HepG2 (cell line): ENCODE measurements around the gene NUP85. TPM values are rescaled to one million over a fixed set of nuclear protein-coding genes. Genes with fewer than 3 reads are reported as not detected.

ENCODE experiments used
- FIP1L1 ChIP-seq: fragments of 200-400 bp; formaldehyde crosslinking; IDR thresholded peaks from 2 replicates; pipeline ENCODE4 v1.6.1; 2018; ENCODE audit warnings: low read depth, mild to moderate bottlenecking, low read length, moderate library complexity, borderline replicate concordance; ENCODE audit not compliant: insufficient read depth
- GATAD2A ChIP-seq: IDR thresholded peaks from 2 replicates; pipeline ENCODE4 v1.6.1; 2016
- GZF1 ChIP-seq: sonication (generic); formaldehyde crosslinking; IDR thresholded peaks from 2 replicates; pipeline ENCODE4 v1.5.1; 2020; ENCODE audit warnings: mild to moderate bottlenecking, missing genetic modification reagents
- HMG20B ChIP-seq: conservative IDR thresholded peaks from 2 replicates; pipeline ENCODE4 v1.6.1; 2016; ENCODE audit warnings: missing genetic modification reagents, missing compliant biosample characterization
- NR2F1 ChIP-seq, 2 experiments: fragments of 450-650 bp in 1 of 2; formaldehyde crosslinking in 1 of 2; IDR thresholded peaks; 2 replicates each; pipeline versions ENCODE4 v1.5.0 to v1.6.1; 2016 to 2020; ENCODE audit warnings: mild to moderate bottlenecking in 1 of 2, missing compliant biosample characterization in 1 of 2, missing genetic modification reagents in 1 of 2, moderate library complexity in 1 of 2
- NR2F2 ChIP-seq: IDR thresholded peaks from 2 replicates; pipeline ENCODE4 v1.6.1; 2012; ENCODE audit warnings: low read depth, inconsistent platforms, borderline replicate concordance
- SMARCC2 ChIP-seq: fragments of 450-650 bp; IDR thresholded peaks from 2 replicates; pipeline ENCODE4 v1.6.1; 2017; ENCODE audit warnings: antibody characterized with exemption, mild to moderate bottlenecking
- SRSF9 ChIP-seq: fragments of 200-400 bp; formaldehyde crosslinking; IDR thresholded peaks from 2 replicates; pipeline ENCODE4 v1.6.1; 2018; ENCODE audit warnings: borderline replicate concordance, mild to moderate bottlenecking, low read depth, low read length; ENCODE audit not compliant: insufficient read depth, poor library complexity, severe bottlenecking
- TBP ChIP-seq: sonication (generic); formaldehyde crosslinking; IDR thresholded peaks from 2 replicates; pipeline ENCODE4 v1.5.0; 2020; ENCODE audit warnings: missing genetic modification reagents
- ZBTB1 ChIP-seq: sonication (generic); formaldehyde crosslinking; IDR thresholded peaks from 2 replicates; pipeline ENCODE4 v1.4.0; 2020; ENCODE audit warnings: missing genetic modification reagents, borderline replicate concordance
- ZC3H13 ChIP-seq: sonication (generic); formaldehyde crosslinking; IDR thresholded peaks from 2 replicates; pipeline ENCODE4 v1.8.1; 2023; ENCODE audit warnings: mild to moderate bottlenecking, missing genetic modification reagents, moderate library complexity
- ZMYM2 ChIP-seq: sonication (generic); formaldehyde crosslinking; IDR thresholded peaks from 2 replicates; pipeline ENCODE4 v1.8.0; 2022; ENCODE audit warnings: mild to moderate bottlenecking, missing genetic modification reagents
- ZNF17 ChIP-seq: sonication (generic); formaldehyde crosslinking; IDR thresholded peaks from 2 replicates; pipeline ENCODE4 v1.5.0; 2020; ENCODE audit warnings: mild to moderate bottlenecking, missing genetic modification reagents
- ZNF292 ChIP-seq: sonication (generic); formaldehyde crosslinking; IDR thresholded peaks from 2 replicates; pipeline ENCODE4 v1.8.1; 2022; ENCODE audit warnings: mild to moderate bottlenecking, low read depth, missing genetic modification reagents, borderline replicate concordance
- ZNF543 ChIP-seq: sonication (generic); formaldehyde crosslinking; IDR thresholded peaks from 2 replicates; pipeline ENCODE4 v1.4.0; 2020; ENCODE audit warnings: mild to moderate bottlenecking, missing genetic modification reagents
- ZNF547 ChIP-seq: sonication (generic); formaldehyde crosslinking; IDR thresholded peaks from 2 replicates; pipeline ENCODE4 v1.5.1; 2020; ENCODE audit warnings: mild to moderate bottlenecking, missing genetic modification reagents
- ZNF678 ChIP-seq: sonication (generic); formaldehyde crosslinking; IDR thresholded peaks from 2 replicates; pipeline ENCODE4 v1.4.0; 2020; ENCODE audit warnings: mild to moderate bottlenecking, missing genetic modification reagents
- ZNF746 ChIP-seq: sonication (generic); formaldehyde crosslinking; IDR thresholded peaks from 2 replicates; pipeline ENCODE4 v1.8.0; 2022; ENCODE audit warnings: mild to moderate bottlenecking, missing genetic modification reagents
- ZNF816 ChIP-seq: sonication (generic); formaldehyde crosslinking; IDR thresholded peaks from 2 replicates; pipeline ENCODE4 v1.8.0; 2022; ENCODE audit warnings: missing genetic modification reagents, mild to moderate bottlenecking, borderline replicate concordance
- polyA plus RNA-seq, 8 experiments: library from polyadenylated mRNA; depleted of rRNA in 3 of 8; stranded (reverse) in 7 of 8; unstranded in 1 of 8; fragments of >200 nt; fragmentation: Illumina TruSeq in 4 of 8; extraction: Trizol in 4 of 8; gene quantifications; 2 replicates each; pipeline versions ENCODE4 v1.2.1 to v1.2.3, GENCODE V29; 2011 to 2016; ENCODE audit warnings: low read depth in 4 of 8, missing spikeins in 1 of 8, mixed read lengths in 1 of 8; ENCODE audit not compliant: insufficient read depth in 1 of 8
- total RNA-seq, 5 experiments: library from RNA; depleted of rRNA; stranded (reverse); fragments of >200 nt; fragmentation: Illumina TruSeq; extraction: Trizol; gene quantifications; 2 replicates each; pipeline ENCODE4 v1.2.3, GENCODE V29; 2016; ENCODE audit warnings: low read depth in 1 of 5
- TF ChIP-seq, protein P1 (sequence below): sonication (generic); formaldehyde crosslinking; IDR thresholded peaks from 2 replicates; pipeline ENCODE4 v1.5.1; 2020; ENCODE audit warnings: mild to moderate bottlenecking, moderate library complexity, missing genetic modification reagents
- TF ChIP-seq, protein P2 (sequence below): sonication (generic); formaldehyde crosslinking; IDR thresholded peaks from 2 replicates; pipeline ENCODE4 v1.4.0; 2020; ENCODE audit warnings: missing genetic modification reagents
- TF ChIP-seq, protein P3 (sequence below): sonication (generic); formaldehyde crosslinking; IDR thresholded peaks from 2 replicates; pipeline ENCODE4 v1.5.0; 2020; ENCODE audit warnings: mild to moderate bottlenecking, low read depth, missing genetic modification reagents, borderline replicate concordance
- TF ChIP-seq, protein P4 (sequence below): IDR thresholded peaks from 2 replicates; pipeline ENCODE4 v1.6.1; 2016; ENCODE audit warnings: missing compliant biosample characterization, missing genetic modification reagents, borderline replicate concordance
- TF ChIP-seq, protein P5 (sequence below): IDR thresholded peaks from 2 replicates; pipeline ENCODE4 v1.6.1; 2016; ENCODE audit warnings: control low read depth
- TF ChIP-seq, protein P6 (sequence below): sonication (generic); formaldehyde crosslinking; IDR thresholded peaks from 2 replicates; pipeline ENCODE4 v1.5.0; 2020; ENCODE audit warnings: mild to moderate bottlenecking, missing genetic modification reagents

Gene NUP85
- total and polyA plus RNA-seq, 2 of the 13 experiments (the other 11 are each of a cell fraction or from before 2014, with no cell fraction given) = 89.1 to 124 TPM

DNA sequence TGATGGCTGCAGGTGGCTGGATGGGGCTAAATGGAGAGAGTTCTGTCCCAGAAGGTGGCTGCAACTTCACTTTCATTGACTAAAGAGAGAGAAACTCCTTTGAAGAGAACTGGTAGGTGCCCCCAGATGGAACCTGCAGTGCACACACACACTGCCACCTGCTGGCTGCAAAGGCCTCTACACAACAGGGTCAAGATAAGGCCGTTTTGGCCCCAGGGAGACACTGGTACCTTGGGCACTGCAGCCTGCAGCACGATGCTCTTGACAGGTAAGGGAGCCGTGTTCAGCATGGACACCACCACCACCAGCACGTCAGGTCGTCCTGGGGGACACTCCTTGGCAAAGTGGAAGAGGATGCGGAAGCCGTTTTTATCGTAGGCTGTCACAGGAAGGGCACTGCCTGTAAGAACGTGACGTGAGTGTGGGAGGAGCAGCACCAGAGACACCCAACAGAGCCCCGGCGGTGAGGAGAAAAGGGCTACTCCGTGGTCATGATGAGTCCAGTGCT, 33.3 kb downstream of the NUP85 start (continued):
- TF ChIP-seq, protein P1, sequence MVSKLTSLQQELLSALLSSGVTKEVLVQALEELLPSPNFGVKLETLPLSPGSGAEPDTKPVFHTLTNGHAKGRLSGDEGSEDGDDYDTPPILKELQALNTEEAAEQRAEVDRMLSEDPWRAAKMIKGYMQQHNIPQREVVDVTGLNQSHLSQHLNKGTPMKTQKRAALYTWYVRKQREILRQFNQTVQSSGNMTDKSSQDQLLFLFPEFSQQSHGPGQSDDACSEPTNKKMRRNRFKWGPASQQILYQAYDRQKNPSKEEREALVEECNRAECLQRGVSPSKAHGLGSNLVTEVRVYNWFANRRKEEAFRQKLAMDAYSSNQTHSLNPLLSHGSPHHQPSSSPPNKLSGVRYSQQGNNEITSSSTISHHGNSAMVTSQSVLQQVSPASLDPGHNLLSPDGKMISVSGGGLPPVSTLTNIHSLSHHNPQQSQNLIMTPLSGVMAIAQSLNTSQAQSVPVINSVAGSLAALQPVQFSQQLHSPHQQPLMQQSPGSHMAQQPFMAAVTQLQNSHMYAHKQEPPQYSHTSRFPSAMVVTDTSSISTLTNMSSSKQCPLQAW = no peak
- TF ChIP-seq ZC3H13 (CRISPR knock-in tag) = peak; percentile 79
- TF ChIP-seq NR2F2 = no peak
- TF ChIP-seq GZF1 (CRISPR knock-in tag) = no peak
- TF ChIP-seq, protein P2, sequence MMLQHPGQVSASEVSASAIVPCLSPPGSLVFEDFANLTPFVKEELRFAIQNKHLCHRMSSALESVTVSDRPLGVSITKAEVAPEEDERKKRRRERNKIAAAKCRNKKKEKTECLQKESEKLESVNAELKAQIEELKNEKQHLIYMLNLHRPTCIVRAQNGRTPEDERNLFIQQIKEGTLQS = no peak
- TF ChIP-seq GATAD2A = 0 out of 2 replicates have a peak, but pooled peaks have one; percentile 19
- TF ChIP-seq HMG20B (CRISPR knock-in tag) = no peak
- TF ChIP-seq, protein P3, sequence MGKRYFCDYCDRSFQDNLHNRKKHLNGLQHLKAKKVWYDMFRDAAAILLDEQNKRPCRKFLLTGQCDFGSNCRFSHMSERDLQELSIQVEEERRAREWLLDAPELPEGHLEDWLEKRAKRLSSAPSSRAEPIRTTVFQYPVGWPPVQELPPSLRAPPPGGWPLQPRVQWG (CRISPR knock-in tag) = no peak
- TF ChIP-seq, protein P4, sequence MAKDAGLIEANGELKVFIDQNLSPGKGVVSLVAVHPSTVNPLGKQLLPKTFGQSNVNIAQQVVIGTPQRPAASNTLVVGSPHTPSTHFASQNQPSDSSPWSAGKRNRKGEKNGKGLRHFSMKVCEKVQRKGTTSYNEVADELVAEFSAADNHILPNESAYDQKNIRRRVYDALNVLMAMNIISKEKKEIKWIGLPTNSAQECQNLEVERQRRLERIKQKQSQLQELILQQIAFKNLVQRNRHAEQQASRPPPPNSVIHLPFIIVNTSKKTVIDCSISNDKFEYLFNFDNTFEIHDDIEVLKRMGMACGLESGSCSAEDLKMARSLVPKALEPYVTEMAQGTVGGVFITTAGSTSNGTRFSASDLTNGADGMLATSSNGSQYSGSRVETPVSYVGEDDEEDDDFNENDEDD (CRISPR knock-in tag) = no peak
- no peak for TF ChIP-seq ZNF292
- no peak for TF ChIP-seq SRSF9
- no peak for TF ChIP-seq ZNF746 (CRISPR knock-in tag)
- TF ChIP-seq ZNF17 (CRISPR knock-in tag) = no peak
- no peak for TF ChIP-seq ZBTB1 (CRISPR knock-in tag)
- TF ChIP-seq ZNF543 (CRISPR knock-in tag) = no peak
- TF ChIP-seq ZNF547 (CRISPR knock-in tag) = no peak
- TF ChIP-seq, protein P5, sequence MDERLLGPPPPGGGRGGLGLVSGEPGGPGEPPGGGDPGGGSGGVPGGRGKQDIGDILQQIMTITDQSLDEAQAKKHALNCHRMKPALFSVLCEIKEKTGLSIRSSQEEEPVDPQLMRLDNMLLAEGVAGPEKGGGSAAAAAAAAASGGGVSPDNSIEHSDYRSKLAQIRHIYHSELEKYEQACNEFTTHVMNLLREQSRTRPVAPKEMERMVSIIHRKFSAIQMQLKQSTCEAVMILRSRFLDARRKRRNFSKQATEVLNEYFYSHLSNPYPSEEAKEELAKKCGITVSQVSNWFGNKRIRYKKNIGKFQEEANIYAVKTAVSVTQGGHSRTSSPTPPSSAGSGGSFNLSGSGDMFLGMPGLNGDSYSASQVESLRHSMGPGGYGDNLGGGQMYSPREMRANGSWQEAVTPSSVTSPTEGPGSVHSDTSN (CRISPR knock-in tag) = no peak
- no peak for TF ChIP-seq ZNF816
- TF ChIP-seq SMARCC2 = no peak
- no peak for TF ChIP-seq ZMYM2
- TF ChIP-seq NR2F1 (CRISPR knock-in tag; IDR thresholded peaks at IDR 0.05) = no peak
- no peak for TF ChIP-seq TBP (CRISPR knock-in tag)
- no peak for TF ChIP-seq ZNF678 (CRISPR knock-in tag)
- TF ChIP-seq, protein P6, sequence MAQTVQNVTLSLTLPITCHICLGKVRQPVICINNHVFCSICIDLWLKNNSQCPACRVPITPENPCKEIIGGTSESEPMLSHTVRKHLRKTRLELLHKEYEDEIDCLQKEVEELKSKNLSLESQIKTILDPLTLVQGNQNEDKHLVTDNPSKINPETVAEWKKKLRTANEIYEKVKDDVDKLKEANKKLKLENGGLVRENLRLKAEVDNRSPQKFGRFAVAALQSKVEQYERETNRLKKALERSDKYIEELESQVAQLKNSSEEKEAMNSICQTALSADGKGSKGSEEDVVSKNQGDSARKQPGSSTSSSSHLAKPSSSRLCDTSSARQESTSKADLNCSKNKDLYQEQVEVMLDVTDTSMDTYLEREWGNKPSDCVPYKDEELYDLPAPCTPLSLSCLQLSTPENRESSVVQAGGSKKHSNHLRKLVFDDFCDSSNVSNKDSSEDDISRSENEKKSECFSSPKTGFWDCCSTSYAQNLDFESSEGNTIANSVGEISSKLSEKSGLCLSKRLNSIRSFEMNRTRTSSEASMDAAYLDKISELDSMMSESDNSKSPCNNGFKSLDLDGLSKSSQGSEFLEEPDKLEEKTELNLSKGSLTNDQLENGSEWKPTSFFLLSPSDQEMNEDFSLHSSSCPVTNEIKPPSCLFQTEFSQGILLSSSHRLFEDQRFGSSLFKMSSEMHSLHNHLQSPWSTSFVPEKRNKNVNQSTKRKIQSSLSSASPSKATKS (CRISPR knock-in tag) = no peak
- TF ChIP-seq FIP1L1 = no peak
